ENCODE data around the gene TPSAB1. TPM values are rescaled to one million over a fixed set of nuclear protein-coding genes. Genes with fewer than 3 reads are reported as not detected.

TPSAB1 gene
- total RNA-seq, 4 donors from 2014 or later: 20.8 to 86.2 (median 31.4) TPM

DNA sequence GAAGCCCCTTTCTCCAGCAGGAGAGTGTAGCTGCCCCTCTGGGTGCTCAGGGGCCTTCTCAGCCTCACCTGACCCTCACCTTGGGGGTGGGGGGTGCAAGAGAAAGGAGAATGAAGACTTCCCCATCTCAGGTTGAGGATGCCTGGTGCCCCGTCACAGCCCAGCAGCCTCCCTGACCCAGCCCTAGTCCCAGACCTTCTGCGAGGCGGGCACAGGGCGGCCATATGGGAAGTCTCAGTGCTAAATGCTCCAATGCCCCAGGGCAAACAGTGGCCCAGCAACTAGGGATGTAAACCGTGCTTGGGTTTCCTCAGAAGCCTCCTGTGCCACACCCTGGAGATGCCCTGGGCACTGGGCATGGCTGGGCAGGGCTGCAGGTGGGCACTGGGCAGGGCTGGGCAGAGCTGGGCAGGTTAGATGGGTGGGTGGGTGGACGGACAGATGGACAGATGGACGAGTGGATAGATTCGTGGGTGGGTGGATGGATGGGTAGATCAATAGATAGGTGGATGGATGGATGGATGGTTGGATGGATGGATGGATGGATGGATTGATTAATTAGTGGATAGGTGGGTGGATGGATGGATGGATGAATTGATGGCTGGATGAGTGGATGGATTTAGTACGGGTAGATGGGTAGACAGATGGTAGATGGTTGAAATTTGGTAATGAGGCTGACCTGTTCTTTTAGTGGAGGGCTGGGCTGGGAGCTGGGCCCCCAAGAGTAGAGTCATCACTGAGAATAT lies 32.1 kb downstream of the TPSAB1 start:
- TF ChIP-seq, protein P1, sequence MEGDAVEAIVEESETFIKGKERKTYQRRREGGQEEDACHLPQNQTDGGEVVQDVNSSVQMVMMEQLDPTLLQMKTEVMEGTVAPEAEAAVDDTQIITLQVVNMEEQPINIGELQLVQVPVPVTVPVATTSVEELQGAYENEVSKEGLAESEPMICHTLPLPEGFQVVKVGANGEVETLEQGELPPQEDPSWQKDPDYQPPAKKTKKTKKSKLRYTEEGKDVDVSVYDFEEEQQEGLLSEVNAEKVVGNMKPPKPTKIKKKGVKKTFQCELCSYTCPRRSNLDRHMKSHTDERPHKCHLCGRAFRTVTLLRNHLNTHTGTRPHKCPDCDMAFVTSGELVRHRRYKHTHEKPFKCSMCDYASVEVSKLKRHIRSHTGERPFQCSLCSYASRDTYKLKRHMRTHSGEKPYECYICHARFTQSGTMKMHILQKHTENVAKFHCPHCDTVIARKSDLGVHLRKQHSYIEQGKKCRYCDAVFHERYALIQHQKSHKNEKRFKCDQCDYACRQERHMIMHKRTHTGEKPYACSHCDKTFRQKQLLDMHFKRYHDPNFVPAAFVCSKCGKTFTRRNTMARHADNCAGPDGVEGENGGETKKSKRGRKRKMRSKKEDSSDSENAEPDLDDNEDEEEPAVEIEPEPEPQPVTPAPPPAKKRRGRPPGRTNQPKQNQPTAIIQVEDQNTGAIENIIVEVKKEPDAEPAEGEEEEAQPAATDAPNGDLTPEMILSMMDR (IDR thresholded peaks at IDR 0.05): no peak
- ATAC-seq (ENCODE audit: low FRiP score) (no peak), DNase-seq (ENCODE audit: low spot score) (no peak)

DNA sequence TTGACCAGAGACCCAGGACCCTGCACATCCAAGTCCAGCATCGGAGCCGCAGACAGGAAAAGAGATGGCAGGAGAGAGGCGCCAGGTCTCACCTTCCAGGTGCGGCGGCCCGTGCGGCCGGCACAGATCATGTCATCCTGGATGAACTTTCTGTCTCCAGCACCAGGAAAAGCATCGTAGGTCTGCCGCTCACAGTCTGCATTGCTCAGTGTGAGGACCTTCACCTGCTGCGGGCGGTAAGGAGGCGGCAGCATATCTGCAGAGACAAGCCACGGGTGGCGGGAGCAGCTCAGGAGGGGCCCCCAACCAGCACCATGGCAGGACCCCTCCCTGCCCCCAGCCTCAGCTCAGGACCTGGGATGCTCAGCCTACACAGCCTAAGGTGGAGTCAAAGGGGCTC lies 33.3 kb downstream of the TPSAB1 start:
- ATAC-seq (ENCODE audit: low FRiP score) (no peak), DNase-seq (ENCODE audit: low spot score) (no peak)
- TF ChIP-seq, protein P1 (IDR thresholded peaks at IDR 0.05): no peak

DNA sequence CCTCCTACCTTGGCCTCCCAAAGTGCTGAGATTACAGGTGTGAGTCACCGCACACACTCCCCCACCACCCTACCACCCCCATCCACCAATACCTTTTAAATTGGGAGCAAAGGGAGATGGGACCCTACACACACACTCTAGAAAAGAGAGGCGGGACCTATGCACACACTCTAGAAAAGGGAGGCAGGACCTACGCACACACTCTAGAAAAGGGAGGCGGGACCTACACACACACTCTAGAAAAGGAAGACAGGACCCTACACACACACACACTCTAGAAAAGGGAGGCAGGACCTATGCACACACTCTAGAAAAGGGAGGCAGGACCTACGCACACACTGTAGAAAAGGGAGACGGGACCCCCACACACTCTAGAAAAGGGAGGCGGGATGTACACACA lies 34.3 kb downstream of the TPSAB1 start:
- DNase-seq (ENCODE audit: low spot score): no peak
- no peak for ATAC-seq (ENCODE audit: low FRiP score)
- TF ChIP-seq, protein P1 (IDR thresholded peaks at IDR 0.05): no peak

DNA sequence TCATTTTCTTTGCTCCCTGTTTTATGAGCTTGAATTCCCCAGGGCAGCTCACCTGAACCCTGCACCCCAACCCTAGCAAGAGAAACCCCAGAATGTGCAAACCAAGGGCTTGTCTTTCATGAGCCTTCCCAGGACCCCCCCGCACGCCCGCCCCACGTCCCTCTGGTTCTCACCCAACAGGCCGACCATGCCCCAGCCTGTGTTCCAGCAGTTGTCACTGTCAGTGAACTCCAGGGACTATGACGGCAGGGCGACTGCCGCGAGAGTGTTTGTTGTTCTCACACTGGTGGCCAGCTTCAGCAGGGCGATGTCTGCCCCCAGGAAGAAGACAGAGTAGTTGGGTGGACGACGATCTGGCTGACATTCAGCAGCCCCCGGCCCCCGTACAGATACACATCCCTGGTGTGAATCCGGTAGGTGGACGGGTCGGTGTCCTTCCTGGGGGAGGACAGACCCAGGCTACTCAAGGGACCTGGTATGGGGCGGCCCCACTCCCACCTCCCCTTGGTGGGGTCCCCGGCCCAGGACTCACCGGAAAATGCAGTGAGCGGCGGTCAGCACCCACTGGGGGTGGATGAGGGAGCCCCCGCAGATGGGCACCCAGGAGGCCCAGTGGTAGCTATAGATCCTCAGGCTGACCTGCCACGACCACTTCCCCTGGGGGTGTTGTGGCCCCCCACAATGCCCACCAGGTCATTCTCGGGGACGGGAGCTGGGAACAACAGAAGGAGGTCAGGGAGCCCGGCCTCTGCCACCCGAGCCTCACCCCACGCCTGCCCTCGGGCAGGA lies 35.5 kb downstream of the TPSAB1 start:
- ATAC-seq (ENCODE audit: low FRiP score): no peak
- TF ChIP-seq, protein P1 (IDR thresholded peaks at IDR 0.05): no peak
- DNase-seq (ENCODE audit: low spot score): no peak

DNA sequence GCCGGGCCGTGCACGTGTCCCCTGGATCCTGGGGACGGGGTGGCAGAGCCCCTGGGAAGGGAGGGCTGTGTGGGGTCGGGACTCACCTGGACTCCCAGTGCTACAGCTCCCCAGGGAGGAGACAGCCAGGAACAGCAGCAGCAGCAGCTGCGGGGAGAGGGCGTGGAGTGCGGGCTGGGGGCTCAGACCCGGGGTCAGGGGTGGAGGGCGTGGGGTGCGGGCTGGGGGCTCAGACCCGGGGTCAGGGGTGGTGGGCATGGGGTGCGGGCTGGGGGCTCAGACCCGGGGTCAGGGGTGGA lies 36.0 kb downstream of the TPSAB1 start:
- DNase-seq (ENCODE audit: low spot score) (no peak), ATAC-seq (ENCODE audit: low FRiP score) (no peak)
- TF ChIP-seq, protein P1 (IDR thresholded peaks at IDR 0.05): no peak

DNA sequence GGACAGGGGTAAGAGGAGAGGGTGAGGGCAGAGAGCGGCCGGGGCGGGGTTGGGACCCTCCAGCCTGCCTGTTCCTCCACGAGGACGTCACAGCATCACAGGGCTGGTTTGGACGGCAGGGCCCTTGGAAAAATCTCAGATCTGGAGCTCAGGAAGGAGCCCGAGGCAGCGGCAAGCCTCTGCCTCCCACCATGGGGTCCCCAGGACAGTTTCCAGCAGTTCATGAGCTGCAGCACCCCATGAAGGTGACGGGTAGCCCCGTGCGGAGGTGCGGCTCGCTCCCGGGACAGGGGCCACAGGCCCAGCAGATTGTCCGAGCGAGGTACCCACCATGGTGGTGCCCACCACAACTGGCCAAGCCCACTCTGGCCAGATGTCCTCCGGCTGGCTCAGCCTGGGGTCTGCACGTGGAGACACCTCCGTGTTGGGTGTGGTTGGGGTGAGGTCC lies 36.7 kb downstream of the TPSAB1 start:
- DNase-seq (ENCODE audit: low spot score) (no peak), ATAC-seq (ENCODE audit: low FRiP score) (no peak)
- TF ChIP-seq, protein P1 (IDR thresholded peaks at IDR 0.05): no peak
